ENCODE results near the gene HSPB1.

The HSPB1 gene

DNA sequence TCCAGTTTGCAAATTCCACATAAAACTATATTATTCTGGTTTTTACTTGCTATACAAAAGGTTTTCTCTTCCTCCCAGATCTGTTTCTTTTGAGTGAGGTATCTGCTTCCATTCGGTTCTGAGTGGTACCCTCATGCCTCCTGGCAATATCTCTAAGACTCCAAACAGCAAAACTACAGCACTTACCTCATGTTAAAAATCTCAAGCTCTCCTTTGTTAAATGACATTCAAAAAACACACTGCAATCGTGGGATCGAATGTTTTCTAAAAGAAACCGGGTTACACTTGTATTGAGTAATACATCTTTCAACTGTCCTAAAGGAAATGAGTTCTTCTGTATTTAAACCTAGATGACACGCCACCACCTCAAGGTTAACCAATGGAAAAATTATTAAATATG, 45.2 kb downstream of the HSPB1 start:
- TF ChIP-seq, protein P1, sequence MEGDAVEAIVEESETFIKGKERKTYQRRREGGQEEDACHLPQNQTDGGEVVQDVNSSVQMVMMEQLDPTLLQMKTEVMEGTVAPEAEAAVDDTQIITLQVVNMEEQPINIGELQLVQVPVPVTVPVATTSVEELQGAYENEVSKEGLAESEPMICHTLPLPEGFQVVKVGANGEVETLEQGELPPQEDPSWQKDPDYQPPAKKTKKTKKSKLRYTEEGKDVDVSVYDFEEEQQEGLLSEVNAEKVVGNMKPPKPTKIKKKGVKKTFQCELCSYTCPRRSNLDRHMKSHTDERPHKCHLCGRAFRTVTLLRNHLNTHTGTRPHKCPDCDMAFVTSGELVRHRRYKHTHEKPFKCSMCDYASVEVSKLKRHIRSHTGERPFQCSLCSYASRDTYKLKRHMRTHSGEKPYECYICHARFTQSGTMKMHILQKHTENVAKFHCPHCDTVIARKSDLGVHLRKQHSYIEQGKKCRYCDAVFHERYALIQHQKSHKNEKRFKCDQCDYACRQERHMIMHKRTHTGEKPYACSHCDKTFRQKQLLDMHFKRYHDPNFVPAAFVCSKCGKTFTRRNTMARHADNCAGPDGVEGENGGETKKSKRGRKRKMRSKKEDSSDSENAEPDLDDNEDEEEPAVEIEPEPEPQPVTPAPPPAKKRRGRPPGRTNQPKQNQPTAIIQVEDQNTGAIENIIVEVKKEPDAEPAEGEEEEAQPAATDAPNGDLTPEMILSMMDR (conservative IDR thresholded peaks at IDR 0.05; ENCODE audit: low read length): no peak
- TF ChIP-seq EZH2phosphoT487 (IDR thresholded peaks at IDR 0.05; ENCODE audit: borderline replicate concordance): no peak
- H3K4me2 ChIP-seq (ENCODE audit: low read depth, low read length, poor library complexity, severe bottlenecking): no peak overlapping the region
- H3K9me2 ChIP-seq (replicated peaks; ENCODE audit: low read depth, low read length): no peaks in the 10 kb centered on the region
- H3K9me3 ChIP-seq (ENCODE audit: insufficient read depth, low read depth, low read length): no peaks in the 10 kb centered on the region
- peaks cover 99% of the 10 kb centered on the region for H3K79me2 ChIP-seq (ENCODE audit: insufficient read depth, low read length)
- peaks cover 19% of the 10 kb centered on the region for H3K4me1 ChIP-seq (ENCODE audit: insufficient read depth, low read length, poor library complexity, severe bottlenecking)
- H3F3A ChIP-seq (ENCODE audit: low read depth): 0 out of 2 replicates have a peak, but pooled peaks cover 4% of the 10 kb centered on the region
- no peak overlapping the region for H3K9ac ChIP-seq (ENCODE audit: low read depth, low read length, poor library complexity, severe bottlenecking)
- H3K36me3 ChIP-seq (ENCODE audit: insufficient read depth, low read length): peaks cover 78% of the 10 kb centered on the region
- H4K20me1 ChIP-seq (ENCODE audit: insufficient read depth, low read length, poor library complexity, severe bottlenecking): peaks cover 86% of the 10 kb centered on the region
- H3K4me3 ChIP-seq (ENCODE audit: low read length, poor library complexity, severe bottlenecking): no peak overlapping the region
- no peak overlapping the region for H2AFZ ChIP-seq (ENCODE audit: low read length)
- H3K27me3 ChIP-seq (ENCODE audit: insufficient read depth, low read length, poor library complexity, severe bottlenecking): no peaks in the 10 kb centered on the region

DNA sequence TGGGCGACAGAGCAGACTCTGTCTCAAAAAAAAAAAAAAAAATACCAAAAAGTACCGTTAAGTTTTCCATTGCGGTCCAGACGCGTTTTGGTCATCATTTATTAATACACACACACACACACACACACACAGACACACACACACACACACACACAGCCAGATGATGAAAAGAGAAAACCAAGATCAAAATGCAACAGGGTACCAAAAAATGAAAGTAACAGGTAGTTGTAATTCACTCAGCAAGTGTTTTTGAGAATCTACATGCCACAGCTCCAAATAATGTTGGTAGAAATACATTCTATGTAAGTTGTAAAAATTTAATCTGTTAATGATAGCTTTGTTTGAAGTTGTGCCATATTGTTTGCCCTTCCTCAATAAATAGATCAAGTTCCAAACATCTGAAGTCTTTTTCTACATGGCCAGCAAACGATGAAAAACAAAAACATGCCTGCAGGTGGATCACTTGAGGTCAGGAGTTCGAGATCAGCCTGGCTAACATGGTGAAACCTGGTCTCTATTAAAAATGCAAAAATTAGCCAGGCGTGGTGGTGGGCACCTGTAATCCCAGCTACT, 46.9 kb downstream of the HSPB1 start:
- H3K9ac ChIP-seq (ENCODE audit: low read depth, low read length, poor library complexity, severe bottlenecking): no peak overlapping the region
- no peaks in the 10 kb centered on the region for H3K27me3 ChIP-seq (ENCODE audit: insufficient read depth, low read length, poor library complexity, severe bottlenecking)
- H3F3A ChIP-seq (ENCODE audit: low read depth): 0 out of 2 replicates have a peak, but pooled peaks cover 4% of the 10 kb centered on the region
- H3K79me2 ChIP-seq (ENCODE audit: insufficient read depth, low read length): peaks cover 99% of the 10 kb centered on the region
- no peak overlapping the region for H3K4me3 ChIP-seq (ENCODE audit: low read length, poor library complexity, severe bottlenecking)
- H3K4me2 ChIP-seq (ENCODE audit: low read depth, low read length, poor library complexity, severe bottlenecking): no peak overlapping the region
- H3K9me2 ChIP-seq (replicated peaks; ENCODE audit: low read depth, low read length): no peaks in the 10 kb centered on the region
- H3K4me1 ChIP-seq (ENCODE audit: insufficient read depth, low read length, poor library complexity, severe bottlenecking): peaks cover 26% of the 10 kb centered on the region
- TF ChIP-seq EZH2phosphoT487 (IDR thresholded peaks at IDR 0.05; ENCODE audit: borderline replicate concordance): no peak
- TF ChIP-seq, protein P1 (conservative IDR thresholded peaks at IDR 0.05; ENCODE audit: low read length): no peak
- H3K36me3 ChIP-seq (ENCODE audit: insufficient read depth, low read length): peaks cover 63% of the 10 kb centered on the region
- H2AFZ ChIP-seq (ENCODE audit: low read length): no peak overlapping the region
- peaks cover 87% of the 10 kb centered on the region for H4K20me1 ChIP-seq (ENCODE audit: insufficient read depth, low read length, poor library complexity, severe bottlenecking)
- H3K9me3 ChIP-seq (ENCODE audit: insufficient read depth, low read depth, low read length): no peaks in the 10 kb centered on the region

DNA sequence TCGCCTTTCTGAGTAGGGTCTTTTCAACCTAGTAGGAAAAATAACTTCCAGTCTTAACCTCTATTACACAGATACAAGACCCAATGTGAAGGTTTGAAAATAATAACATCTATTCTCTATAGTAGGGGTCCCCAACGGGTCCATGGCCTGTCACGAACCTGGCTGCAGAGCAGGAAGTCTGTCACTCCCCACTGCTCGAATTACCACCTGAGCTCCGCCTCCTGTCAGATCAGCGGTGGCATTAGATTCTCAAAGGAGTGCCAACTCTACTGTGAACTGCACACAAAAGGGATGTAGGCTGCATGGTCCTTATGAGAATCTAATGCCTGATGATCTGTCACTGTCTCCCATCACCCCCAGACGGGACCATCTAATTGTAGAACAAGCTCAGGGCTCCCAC, 48.9 kb downstream of the HSPB1 start:
- Histone ChIP-seq H2AFZ (ENCODE audit: low read length) (no peak overlapping the region), H3K36me3 (ENCODE audit: insufficient read depth, low read length) (peaks cover 52% of the 10 kb centered on the region), H3K9ac (ENCODE audit: low read depth, low read length, poor library complexity, severe bottlenecking) (no peak overlapping the region), H3K4me1 (ENCODE audit: insufficient read depth, low read length, poor library complexity, severe bottlenecking) (peaks cover 43% of the 10 kb centered on the region), H3K79me2 (ENCODE audit: insufficient read depth, low read length) (peaks cover 99% of the 10 kb centered on the region), H3K27me3 (ENCODE audit: insufficient read depth, low read length, poor library complexity, severe bottlenecking) (no peaks in the 10 kb centered on the region), H3K9me2 (replicated peaks; ENCODE audit: low read depth, low read length) (no peaks in the 10 kb centered on the region), H3K4me2 (ENCODE audit: low read depth, low read length, poor library complexity, severe bottlenecking) (peak overlapping the region; percentile 87), H3F3A (ENCODE audit: low read depth) (0 out of 2 replicates have a peak, but pooled peaks cover 4% of the 10 kb centered on the region), H3K4me3 (ENCODE audit: low read length, poor library complexity, severe bottlenecking) (no peak overlapping the region), H3K9me3 (ENCODE audit: insufficient read depth, low read depth, low read length) (no peaks in the 10 kb centered on the region), H4K20me1 (ENCODE audit: insufficient read depth, low read length, poor library complexity, severe bottlenecking) (peaks cover 94% of the 10 kb centered on the region)
- TF ChIP-seq EZH2phosphoT487 (IDR thresholded peaks at IDR 0.05; ENCODE audit: borderline replicate concordance): no peak
- TF ChIP-seq, protein P1 (conservative IDR thresholded peaks at IDR 0.05; ENCODE audit: low read length): no peak

Measured in Loucy (cell line).